PC-3 (cell line): Measurements from ENCODE around the gene DSP.

ENCODE experiments used
- CTCF ChIP-seq: fragments of 300-600 bp; sonication (generic); conservative IDR thresholded peaks from 2 replicates; pipeline ENCODE4 v1.5.1; 2017; ENCODE audit warnings: antibody characterized with exemption, low read depth, mild to moderate bottlenecking, low read length
- EZH2 ChIP-seq: fragments of 300-600 bp; sonication (generic); IDR thresholded peaks from one replicate; pipeline ENCODE4 v1.6.1; 2017; ENCODE audit warnings: antibody characterized with exemption, mild to moderate bottlenecking, low read length; ENCODE audit not compliant: unreplicated experiment
- EZH2phosphoT487 ChIP-seq: fragments of 300-600 bp; sonication (generic); IDR thresholded peaks from 2 replicates; pipeline ENCODE4 v1.6.1; 2018; ENCODE audit warnings: mild to moderate bottlenecking, antibody characterized with exemption, low read length, borderline replicate concordance

GRCh38 chr6:7494638-7495037, 46.8 kb upstream of the DSP start:
- TF ChIP-seq CTCF (no peak), EZH2 (no peak), EZH2phosphoT487 (no peak)
